Stimulated activated CD4-positive, alpha-beta T cell treated with anti-CD3 and anti-CD28 coated beads, Interleukin-1b, Interleukin-23, amount 100 ng/mL, for 24 hours (primary cell): ENCODE results near the gene C10orf71.

Experiments used
- DNase-seq, 4 experiments: peaks; one replicate each; pipeline ENCODE4 v3.0.0-alpha.2; 2020; ENCODE audit warnings: low read depth in 4 of 4, low spot score in 1 of 4

The C10orf71 gene

GRCh38 chr10:49298983-49299815, at the start of gene C10orf71:
Gene C10orf71, plus strand, starts transcription at chr10:49299170. Its CDS starts 23,376 bp downstream, at chr10:49322546.
- DNase-seq = no peak

DNA sequence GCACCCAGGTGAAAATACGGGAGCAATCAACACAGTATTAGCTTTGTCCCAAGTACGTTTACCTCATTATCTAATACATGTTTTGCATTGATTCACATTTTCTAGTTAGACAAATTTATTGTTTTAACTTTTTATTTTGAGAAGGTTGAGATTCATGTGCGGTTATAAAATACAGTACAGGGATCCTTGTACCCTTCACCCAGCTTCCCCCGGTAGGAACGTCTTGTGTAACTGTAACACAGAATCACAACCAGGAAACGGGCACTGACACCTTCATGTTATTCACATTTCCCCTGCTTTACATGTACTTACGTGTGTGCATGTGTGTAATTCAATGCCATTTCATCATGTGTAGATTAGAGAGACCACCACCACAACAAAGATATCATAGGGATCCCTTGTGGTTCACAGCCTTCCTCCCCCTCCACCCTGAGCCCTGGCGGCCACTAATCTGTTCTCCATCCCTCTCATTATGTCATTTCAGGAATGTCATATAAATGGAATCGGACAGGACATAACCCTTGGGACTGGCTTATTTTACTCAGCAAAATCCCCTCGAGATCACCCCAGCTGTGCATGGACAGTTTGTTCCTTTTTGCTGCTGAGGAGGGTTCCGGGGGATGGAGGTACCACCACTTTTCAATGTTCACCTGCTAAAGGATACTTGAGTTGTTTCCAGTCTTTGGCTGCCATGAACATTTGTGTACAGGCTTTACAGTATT, 46.5 kb upstream of the C10orf71 start:
- no peak for DNase-seq

- DNase-seq = no peak
These were observed 45.5 kb upstream of the C10orf71 start for GRCh38 chr10:49253340-49253906.

GRCh38 chr10:49254150-49254549, 44.8 kb upstream of the C10orf71 start:
- no peak for DNase-seq

DNA sequence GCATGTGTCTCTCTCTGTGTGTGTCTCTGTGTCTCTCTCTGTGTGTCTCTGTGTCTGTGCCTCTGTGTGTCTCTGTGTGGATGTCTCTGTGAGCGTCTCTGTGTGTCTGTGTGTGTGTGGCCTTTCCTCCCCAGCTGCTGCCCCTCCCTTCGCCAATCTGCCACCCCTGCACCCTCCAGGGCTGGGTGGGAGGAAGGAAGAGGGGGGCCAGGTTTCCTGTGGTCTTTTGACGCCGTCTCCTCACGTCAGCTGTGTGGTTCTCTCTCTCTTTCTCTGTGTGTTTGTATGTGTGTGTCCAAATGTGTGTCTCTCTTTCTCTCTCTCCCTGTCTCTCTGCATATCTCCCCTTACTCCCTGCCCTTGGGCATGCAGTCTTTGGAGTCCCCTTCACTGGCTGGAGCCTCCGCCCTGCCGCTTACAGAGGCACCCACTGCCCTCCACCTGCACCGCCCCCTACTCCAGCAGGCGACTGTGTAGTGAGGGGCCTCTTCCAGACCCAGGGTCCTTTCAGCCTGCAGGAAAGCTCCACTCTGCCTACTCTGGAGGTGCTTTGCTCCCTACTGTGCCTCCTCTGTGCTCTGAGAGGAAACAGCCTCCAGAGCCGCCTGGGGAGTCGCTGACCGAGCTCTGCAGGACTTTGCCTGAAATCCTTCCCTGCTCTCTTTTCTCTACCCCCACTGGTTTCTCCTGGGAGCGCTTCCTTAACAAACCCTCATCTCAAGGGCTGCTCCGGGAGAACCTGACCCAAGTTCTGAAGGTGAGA, 44.2 kb upstream of the C10orf71 start:
- DNase-seq = no peak

DNA sequence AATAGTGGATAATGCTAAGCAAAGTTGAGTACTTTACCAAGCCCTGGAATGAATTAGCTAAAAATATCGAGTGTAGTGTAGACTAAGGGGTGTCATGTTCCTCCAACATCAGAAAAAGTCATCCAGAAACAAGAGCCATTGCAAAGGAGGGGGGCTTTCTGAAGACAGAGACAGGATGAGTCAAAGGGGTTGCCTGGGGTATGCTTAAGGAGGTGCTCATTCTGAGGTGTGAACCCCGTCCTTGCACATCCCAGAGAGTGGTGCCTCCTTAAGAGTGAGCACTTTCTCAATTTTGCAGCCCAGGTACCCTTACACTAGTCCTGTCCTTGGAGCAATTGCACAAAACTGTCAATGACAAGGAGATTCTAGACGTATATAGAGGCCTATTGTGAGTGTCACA, 43.1 kb upstream of the C10orf71 start:
- no peak for DNase-seq

- no peak for DNase-seq
These were observed 41.8 kb upstream of the C10orf71 start for GRCh38 chr10:49257154-49257553.

DNA sequence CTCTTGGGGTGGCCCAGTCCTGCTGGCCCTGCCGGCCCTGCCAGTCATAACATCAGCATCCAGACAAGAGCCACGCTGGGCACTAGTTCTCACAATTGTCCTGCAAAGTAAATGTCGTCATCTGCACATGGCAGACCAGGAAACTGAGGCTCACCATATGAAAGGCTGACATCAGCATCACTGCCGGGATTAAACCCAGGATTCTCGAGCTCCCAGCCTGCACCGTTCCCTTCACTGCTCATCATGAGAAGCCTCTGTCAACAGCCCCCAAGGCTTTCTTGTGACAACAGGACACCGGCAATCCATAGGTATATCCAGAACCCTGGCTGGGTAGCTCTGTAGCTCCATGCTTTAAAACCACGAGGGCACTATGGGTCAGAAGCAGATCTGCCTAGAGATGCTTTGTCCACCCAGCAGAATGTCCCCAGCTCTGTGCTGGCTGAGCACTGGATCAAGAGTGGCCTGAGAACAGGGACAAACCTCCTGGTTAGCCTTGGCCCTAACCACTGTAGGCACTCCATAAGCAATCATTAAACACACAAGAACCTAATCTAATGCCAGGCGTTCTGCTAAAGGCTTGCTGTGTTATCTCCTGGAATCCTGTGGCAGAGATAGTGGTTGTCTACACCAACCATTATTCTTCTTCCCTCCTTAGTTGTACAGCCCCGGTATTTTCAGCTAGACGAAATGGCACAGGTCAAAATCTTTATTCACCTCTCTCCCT, 41.2 kb upstream of the C10orf71 start:
- DNase-seq = no peak

- no peak for DNase-seq
These were observed 40.7 kb upstream of the C10orf71 start for GRCh38 chr10:49258350-49258683.

DNA sequence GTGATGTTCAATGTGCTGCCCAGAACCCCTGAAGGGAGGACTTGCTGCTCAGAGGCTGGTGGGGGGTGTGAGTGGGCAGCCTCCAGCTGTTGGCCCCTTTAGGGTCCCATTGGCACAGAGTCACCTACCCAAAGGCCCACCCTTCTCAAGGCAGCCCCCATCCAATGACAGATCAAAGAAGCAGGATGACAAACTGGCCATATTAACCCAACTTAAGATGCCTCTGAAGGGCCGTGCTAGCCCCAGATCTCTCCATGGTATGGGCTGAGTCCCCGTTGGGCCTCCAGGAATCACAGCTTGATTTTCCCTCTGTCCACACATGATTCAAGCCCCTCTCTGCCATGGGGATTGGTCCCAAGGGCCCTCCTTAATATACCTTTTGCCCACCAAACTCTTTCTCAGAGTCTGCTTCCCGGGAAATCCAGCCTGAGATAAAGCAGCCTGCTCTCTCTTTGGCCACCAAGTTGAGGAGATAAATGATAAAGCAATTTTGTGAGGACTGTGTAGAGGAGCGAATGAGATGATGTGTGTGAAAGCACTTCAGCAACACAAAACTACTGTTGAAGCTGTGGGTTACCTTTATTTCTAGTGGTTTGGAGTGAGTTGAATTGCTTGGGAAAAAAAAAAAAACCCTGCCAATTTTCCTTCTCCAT, 38.2 kb upstream of the C10orf71 start:
- DNase-seq = no peak

GRCh38 chr10:49263591-49263990, 35.4 kb upstream of the C10orf71 start:
- no peak for DNase-seq

- no peak for DNase-seq
These were observed 34.7 kb upstream of the C10orf71 start for GRCh38 chr10:49264177-49264677.

DNA sequence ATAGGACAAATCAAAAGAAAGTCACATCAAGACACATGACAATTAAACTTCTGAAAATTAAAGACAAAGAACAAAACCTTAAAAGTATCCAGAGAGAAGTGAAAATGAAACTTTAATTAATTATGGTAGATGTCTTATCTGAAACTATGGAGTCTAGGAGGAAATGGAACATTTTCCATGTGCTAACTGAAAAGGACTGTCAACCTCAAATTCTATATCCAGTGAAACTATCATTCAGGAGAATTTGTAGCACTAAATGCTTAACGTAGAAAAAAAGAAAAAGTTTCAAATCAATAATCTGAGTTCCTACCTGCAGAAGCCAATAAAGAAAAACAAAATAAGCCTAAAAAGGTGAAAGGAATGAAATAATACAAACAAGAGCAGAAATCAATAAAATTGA, 33.1 kb upstream of the C10orf71 start:
- no peak for DNase-seq

- no peak for DNase-seq
These were observed 30.8 kb upstream of the C10orf71 start for GRCh38 chr10:49268185-49268584.

- DNase-seq = no peak
These were observed 29.4 kb upstream of the C10orf71 start for GRCh38 chr10:49269523-49269922.

- no peak for DNase-seq
These were observed 28.4 kb upstream of the C10orf71 start for GRCh38 chr10:49270565-49270964.

DNA sequence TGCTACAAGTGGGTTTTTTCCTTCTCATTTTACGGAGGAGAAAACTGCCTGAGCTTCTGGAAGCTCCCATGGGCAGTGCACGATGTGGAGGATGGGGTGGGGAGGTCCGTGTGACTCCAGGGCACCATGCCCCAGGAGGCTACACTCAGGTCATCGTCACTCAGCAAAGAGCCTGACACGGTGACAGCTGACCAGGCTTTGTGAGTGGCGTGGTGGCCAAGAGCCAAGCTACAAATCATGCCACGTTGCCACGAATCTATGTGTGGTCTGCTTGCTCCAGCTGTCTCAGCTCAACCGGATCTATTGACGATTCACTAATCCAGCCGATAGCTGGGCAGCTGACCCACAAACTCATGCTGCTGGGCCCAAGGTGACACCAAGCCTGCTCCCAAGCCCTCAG, 27.6 kb upstream of the C10orf71 start:
- DNase-seq = no peak

- DNase-seq = no peak
These were observed 26.5 kb upstream of the C10orf71 start for GRCh38 chr10:49272251-49273081.

GRCh38 chr10:49273082-49273465, 25.9 kb upstream of the C10orf71 start:
- DNase-seq = no peak
